Measurements from ENCODE around the gene PHF21B. TPM values are rescaled to one million over a fixed set of nuclear protein-coding genes. Genes with fewer than 3 reads are reported as not detected.
"Not testable (repeated sequence)": the region's sequence is repeated elsewhere in the genome, so short reads cannot be mapped to it uniquely, and the experiment has no call there.

The PHF21B gene
- polyA plus RNA-seq, 1 experiment: 0.01 TPM

DNA sequence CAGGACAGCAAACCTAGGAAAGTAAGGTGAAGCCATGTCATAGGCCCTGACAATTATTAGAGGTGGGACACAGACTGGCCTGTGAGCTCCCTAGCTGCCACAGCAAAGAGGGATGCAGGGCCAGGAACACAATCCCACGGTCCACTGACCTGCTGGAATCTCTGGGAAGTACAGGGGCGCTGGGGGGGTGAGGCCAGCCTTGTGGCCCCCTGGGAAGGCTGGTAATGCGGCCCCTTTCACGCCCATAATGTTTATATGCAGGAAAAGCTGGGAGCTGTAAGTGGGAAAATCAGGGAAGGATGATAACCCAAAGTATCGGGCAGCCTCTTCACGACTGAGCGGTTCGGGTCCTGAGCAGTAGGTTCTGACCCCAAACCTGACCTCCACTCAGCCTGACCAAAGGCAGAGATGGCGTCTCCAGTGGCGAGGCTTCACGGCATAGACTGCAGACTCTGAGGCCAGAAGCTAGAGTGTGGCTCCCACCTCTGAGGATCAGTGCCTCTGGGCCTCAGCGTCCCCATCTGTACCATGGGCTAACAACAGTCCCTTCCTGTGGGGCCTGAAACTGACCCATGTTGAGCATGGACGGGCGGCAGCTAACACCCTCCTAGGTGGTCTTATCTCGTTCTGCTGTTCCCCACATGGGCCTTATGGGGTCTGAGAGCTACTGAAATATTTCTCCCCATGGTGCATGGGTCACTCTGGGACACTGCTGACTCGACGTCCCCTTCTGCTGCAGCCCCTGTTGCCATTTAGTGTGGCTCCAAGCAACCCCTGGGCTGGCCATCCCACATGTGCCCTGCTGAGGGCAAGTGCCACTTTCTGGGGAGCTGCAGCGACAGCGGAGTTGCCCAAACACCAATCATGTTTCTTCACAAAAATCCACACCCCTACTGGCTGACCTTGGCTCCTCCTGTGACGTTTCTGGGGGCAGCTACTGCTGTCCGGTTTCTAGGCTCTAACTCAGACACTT lies 101.8 kb downstream of the PHF21B start:
- DNase-seq (ENCODE audit: low read depth): no peak
- CTCF ChIA-PET: interaction anchor here (1.7 kb wide), 1 partner anchor 10 kb away, joined by 5 read pairs; no protein-coding TSS in a partner anchor
- POLR2A ChIA-PET: no interaction called here
- no peaks in the 10 kb centered on the region for H3K36me3 ChIP-seq (ENCODE audit: control insufficient read depth, insufficient read depth, low read length)
- no peak for TF ChIP-seq CTCF (IDR thresholded peaks at IDR 0.05; ENCODE audit: insufficient read depth, low read depth, low read length)
- H3K4me3 ChIP-seq (ENCODE audit: low read depth, low read length): no peak overlapping the region
- H3K27me3 ChIP-seq (ENCODE audit: control insufficient read depth, insufficient read depth, low read length): no peaks in the 10 kb centered on the region; the same call in 1 of the 2 replicates

GRCh38 chr22:44906999-44907644 lies 102.7 kb downstream of the PHF21B start:
- no peak for TF ChIP-seq CTCF (IDR thresholded peaks at IDR 0.05; ENCODE audit: insufficient read depth, low read depth, low read length)

GRCh38 chr22:44906248-44906936 lies 103.4 kb downstream of the PHF21B start:
- H3K27me3 ChIP-seq (ENCODE audit: control insufficient read depth, insufficient read depth, low read length): no peaks in the 10 kb centered on the region; the same call in 1 of the 2 replicates
- no peak for TF ChIP-seq CTCF (IDR thresholded peaks at IDR 0.05; ENCODE audit: insufficient read depth, low read depth, low read length)
- DNase-seq (ENCODE audit: low read depth): no peak
- no peaks in the 10 kb centered on the region for H3K36me3 ChIP-seq (ENCODE audit: control insufficient read depth, insufficient read depth, low read length)
- ChIA-PET CTCF (no interaction called here), POLR2A (no interaction called here)
- H3K4me3 ChIP-seq (ENCODE audit: low read depth, low read length): no peak overlapping the region

More at GRCh38 chr22:44906999-44907644, 102.7 kb downstream of the PHF21B start:
- Histone ChIP-seq H3K4me3 (ENCODE audit: low read depth, low read length) (no peak overlapping the region), H3K27me3 (ENCODE audit: control insufficient read depth, insufficient read depth, low read length) (no peaks in the 10 kb centered on the region; the same call in 1 of the 2 replicates), H3K36me3 (ENCODE audit: control insufficient read depth, insufficient read depth, low read length) (no peaks in the 10 kb centered on the region)
- ChIA-PET CTCF (interaction anchor here (1.7 kb wide), 1 partner anchor 9 kb away, joined by 5 read pairs; no protein-coding TSS in a partner anchor), POLR2A (no interaction called here)
- no peak for DNase-seq (ENCODE audit: low read depth)

- POLR2A ChIA-PET: not testable (repeated sequence)
- CTCF ChIA-PET: interaction anchor here (1.1 kb wide), 1 partner anchor 8 kb away, joined by 3 read pairs; no protein-coding TSS in a partner anchor
Measured at GRCh38 chr22:44904492-44905152, 105.2 kb downstream of the PHF21B start.

DNA sequence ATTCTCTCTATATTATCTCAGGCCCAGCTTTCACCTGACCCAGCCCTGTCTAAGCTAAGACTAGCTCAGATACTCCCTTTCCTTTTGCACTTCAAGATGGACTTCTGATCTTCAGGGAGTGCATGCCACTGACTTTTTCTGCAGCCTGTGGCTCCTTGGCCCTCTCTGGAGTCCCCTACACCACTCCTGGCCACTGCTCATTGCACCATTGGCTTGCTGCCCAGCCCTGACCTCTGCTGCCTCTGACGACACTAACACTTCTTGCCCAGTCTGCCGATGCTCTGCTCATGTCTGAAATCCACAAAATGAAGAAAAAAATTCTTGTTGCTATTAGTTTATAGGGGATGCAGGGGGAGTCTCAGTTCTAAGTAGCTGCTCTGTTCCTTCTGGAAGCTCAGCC lies 106.6 kb downstream of the PHF21B start:
- H3K4me3 ChIP-seq (ENCODE audit: low read depth, low read length); CTCF ChIA-PET; POLR2A ChIA-PET; DNase-seq (ENCODE audit: low read depth); H3K36me3 ChIP-seq (ENCODE audit: control insufficient read depth, insufficient read depth, low read length); H3K27me3 ChIP-seq (ENCODE audit: control insufficient read depth, insufficient read depth, low read length): not testable (repeated sequence)

More at GRCh38 chr22:44904492-44905152, 105.2 kb downstream of the PHF21B start:
- not testable (repeated sequence) for DNase-seq (ENCODE audit: low read depth); H3K27me3 ChIP-seq (ENCODE audit: control insufficient read depth, insufficient read depth, low read length); H3K36me3 ChIP-seq (ENCODE audit: control insufficient read depth, insufficient read depth, low read length); H3K4me3 ChIP-seq (ENCODE audit: low read depth, low read length)

Measured in BJ (cell line).